HepG2 (cell line): ENCODE results near the gene SLC34A3. TPM values are rescaled to one million over a fixed set of nuclear protein-coding genes. Genes with fewer than 3 reads are reported as not detected.

Source experiments
- BCL3 ChIP-seq: sonication (generic); formaldehyde crosslinking; IDR thresholded peaks from 2 replicates; pipeline ENCODE4 v1.5.1; 2020; ENCODE audit warnings: mild to moderate bottlenecking, missing genetic modification reagents, moderate library complexity
- CHCHD3 ChIP-seq: sonication (generic); formaldehyde crosslinking; IDR thresholded peaks from 2 replicates; pipeline ENCODE4 v1.8.0; 2022; ENCODE audit warnings: mild to moderate bottlenecking, missing genetic modification reagents, moderate library complexity
- FOXM1 ChIP-seq: sonication (generic); formaldehyde crosslinking; IDR thresholded peaks from 2 replicates; pipeline ENCODE4 v1.5.0; 2020; ENCODE audit warnings: missing genetic modification reagents
- GTF2F1 ChIP-seq: fragments of 150-350 bp; IDR thresholded peaks from 2 replicates; pipeline ENCODE4 v1.6.1; 2014; ENCODE audit warnings: low read length
- HMG20A ChIP-seq: IDR thresholded peaks from 2 replicates; pipeline ENCODE4 v1.6.1; 2016; ENCODE audit warnings: borderline replicate concordance
- KDM5B ChIP-seq: sonication (generic); formaldehyde crosslinking; IDR thresholded peaks from 2 replicates; pipeline ENCODE4 v1.4.0; 2020; ENCODE audit warnings: missing genetic modification reagents, mild to moderate bottlenecking, borderline replicate concordance
- MAFK ChIP-seq, 2 experiments: IDR thresholded peaks in 1 of 2; conservative IDR thresholded peaks in 1 of 2; 2 replicates each; pipeline ENCODE4 v1.6.1; 2011; ENCODE audit warnings: improper control_type of control experiment in 2 of 2, low read length in 2 of 2
- MBNL3 ChIP-seq: fragments of 250-450 bp; sonication (Bioruptor Pico); conservative IDR thresholded peaks from 2 replicates; pipeline ENCODE4 v1.8.0; 2022; ENCODE audit warnings: mild to moderate bottlenecking, inconsistent platforms
- PAWR ChIP-seq: sonication (generic); formaldehyde crosslinking; IDR thresholded peaks from 2 replicates; pipeline ENCODE4 v1.4.0; 2020; ENCODE audit warnings: missing genetic modification reagents, mild to moderate bottlenecking, borderline replicate concordance
- PLRG1 ChIP-seq: fragments of 450-650 bp; conservative IDR thresholded peaks from 2 replicates; pipeline ENCODE4 v1.6.1; 2016
- RBM22 ChIP-seq: fragments of 200-400 bp; formaldehyde crosslinking; optimal IDR thresholded peaks from 2 replicates; pipeline ENCODE3; 2017; ENCODE audit warnings: mild to moderate bottlenecking, low read length, moderate library complexity
- REPIN1 ChIP-seq: sonication (generic); formaldehyde crosslinking; IDR thresholded peaks from 2 replicates; pipeline ENCODE4 v1.8.0; 2022; ENCODE audit warnings: missing genetic modification reagents, low read depth, mild to moderate bottlenecking, borderline replicate concordance
- SPEN ChIP-seq: sonication (generic); formaldehyde crosslinking; IDR thresholded peaks from 2 replicates; pipeline ENCODE4 v1.5.1; 2020; ENCODE audit warnings: low read depth, mild to moderate bottlenecking, missing genetic modification reagents
- ZMYM3 ChIP-seq: sonication (generic); formaldehyde crosslinking; IDR thresholded peaks from 2 replicates; pipeline ENCODE4 v1.5.1; 2020; ENCODE audit warnings: mild to moderate bottlenecking, missing genetic modification reagents
- ZNF121 ChIP-seq: sonication (generic); formaldehyde crosslinking; IDR thresholded peaks from 2 replicates; pipeline ENCODE4 v1.5.0; 2020; ENCODE audit warnings: mild to moderate bottlenecking, missing genetic modification reagents
- ZNF207 ChIP-seq: fragments of 450-650 bp; IDR thresholded peaks from 2 replicates; pipeline ENCODE4 v1.6.1; 2016; ENCODE audit warnings: antibody characterized with exemption, borderline replicate concordance
- ZNF263 ChIP-seq: sonication (generic); formaldehyde crosslinking; IDR thresholded peaks from 2 replicates; pipeline ENCODE4 v1.4.0; 2020; ENCODE audit warnings: missing genetic modification reagents
- ZNF333 ChIP-seq: sonication (generic); formaldehyde crosslinking; IDR thresholded peaks from 2 replicates; pipeline ENCODE4 v1.4.0; 2020; ENCODE audit warnings: mild to moderate bottlenecking, missing genetic modification reagents, borderline replicate concordance
- ZNF430 ChIP-seq: sonication (generic); formaldehyde crosslinking; IDR thresholded peaks from 2 replicates; pipeline ENCODE4 v1.9.0; 2021; ENCODE audit warnings: mild to moderate bottlenecking, missing genetic modification reagents
- ZNF597 ChIP-seq: sonication (generic); formaldehyde crosslinking; IDR thresholded peaks from 2 replicates; pipeline ENCODE4 v1.5.0; 2020; ENCODE audit warnings: missing genetic modification reagents
- ZNF713 ChIP-seq: sonication (generic); formaldehyde crosslinking; IDR thresholded peaks from 2 replicates; pipeline ENCODE4 v1.4.0; 2020; ENCODE audit warnings: mild to moderate bottlenecking, missing genetic modification reagents
- ZNF747 ChIP-seq: sonication (generic); formaldehyde crosslinking; IDR thresholded peaks from 2 replicates; pipeline ENCODE4 v1.8.1; 2023; ENCODE audit warnings: missing genetic modification reagents, mild to moderate bottlenecking, borderline replicate concordance
- ZSCAN21 ChIP-seq: sonication (generic); formaldehyde crosslinking; IDR thresholded peaks from 2 replicates; pipeline ENCODE4 v1.8.0; 2022; ENCODE audit warnings: mild to moderate bottlenecking, missing genetic modification reagents, moderate library complexity, borderline replicate concordance
- ZSCAN30 ChIP-seq: sonication (generic); formaldehyde crosslinking; IDR thresholded peaks from 2 replicates; pipeline ENCODE4 v1.5.0; 2020; ENCODE audit warnings: mild to moderate bottlenecking, missing genetic modification reagents
- ZSCAN5A ChIP-seq: sonication (generic); formaldehyde crosslinking; IDR thresholded peaks from 2 replicates; pipeline ENCODE4 v1.8.0; 2022; ENCODE audit warnings: mild to moderate bottlenecking, missing genetic modification reagents, borderline replicate concordance
- ZSCAN9 ChIP-seq: IDR thresholded peaks from 2 replicates; pipeline ENCODE4 v1.6.1; 2016; ENCODE audit warnings: borderline replicate concordance
- polyA plus RNA-seq, 8 experiments: library from polyadenylated mRNA; depleted of rRNA in 3 of 8; stranded (reverse) in 7 of 8; unstranded in 1 of 8; fragments of >200 nt; fragmentation: Illumina TruSeq in 4 of 8; extraction: Trizol in 4 of 8; gene quantifications; 2 replicates each; pipeline versions ENCODE4 v1.2.1 to v1.2.3, GENCODE V29; 2011 to 2016; ENCODE audit warnings: low read depth in 4 of 8, missing spikeins in 1 of 8, mixed read lengths in 1 of 8; ENCODE audit not compliant: insufficient read depth in 1 of 8
- total RNA-seq, 5 experiments: library from RNA; depleted of rRNA; stranded (reverse); fragments of >200 nt; fragmentation: Illumina TruSeq; extraction: Trizol; gene quantifications; 2 replicates each; pipeline ENCODE4 v1.2.3, GENCODE V29; 2016; ENCODE audit warnings: low read depth in 1 of 5

The SLC34A3 gene
- total and polyA plus RNA-seq, 2 of the 13 experiments (the other 11 are each of a cell fraction or from before 2014, with no cell fraction given): 0.07 to 1.0 TPM

- no peak for TF ChIP-seq ZSCAN5A (CRISPR knock-in tag)
- TF ChIP-seq FOXM1 (CRISPR knock-in tag): no peak
- TF ChIP-seq CHCHD3 (CRISPR knock-in tag): no peak
- TF ChIP-seq ZNF713: no peak
- no peak for TF ChIP-seq ZNF597 (CRISPR knock-in tag)
- no peak for TF ChIP-seq ZNF207
- TF ChIP-seq GTF2F1: no peak
- TF ChIP-seq MAFK (conservative IDR thresholded peaks at IDR 0.05 in 1 of 2, IDR thresholded peaks at IDR 0.05 in 1 of 2; ENCODE audit: low read length in 2 of 2): no peak
- TF ChIP-seq HMG20A (CRISPR knock-in tag): no peak
- no peak for TF ChIP-seq SPEN
- no peak for TF ChIP-seq ZSCAN9 (CRISPR knock-in tag)
- peak; percentile 34; the same call in 1 of the 2 replicates for TF ChIP-seq KDM5B (CRISPR knock-in tag)
- no peak for TF ChIP-seq REPIN1 (CRISPR knock-in tag)
- TF ChIP-seq ZNF747 (CRISPR knock-in tag): no peak
- 0 out of 2 replicates have a peak, but pooled peaks have one; percentile 24 for TF ChIP-seq ZNF263 (CRISPR knock-in tag)
- no peak for TF ChIP-seq PAWR (CRISPR knock-in tag)
- TF ChIP-seq BCL3 (CRISPR knock-in tag): no peak
- TF ChIP-seq ZSCAN30 (CRISPR knock-in tag): no peak
- TF ChIP-seq ZNF333 (CRISPR knock-in tag): no peak; the same call in 1 of the 2 replicates
- no peak for TF ChIP-seq ZNF430 (CRISPR knock-in tag)
- peak; percentile 10 for TF ChIP-seq RBM22
- no peak for TF ChIP-seq MBNL3 (CRISPR knock-in tag)
- TF ChIP-seq ZSCAN21 (CRISPR knock-in tag): no peak
- no peak for TF ChIP-seq PLRG1
- no peak for TF ChIP-seq ZMYM3 (CRISPR knock-in tag)
- peak; percentile 82 for TF ChIP-seq ZNF121 (CRISPR knock-in tag)
Observed at GRCh38 chr9:137228968-137229896, 1.5 kb upstream of the SLC34A3 start (continued).
